Endothelial cell of umbilical vein (primary cell): Measurements from ENCODE around the gene LANCL2.

Experiments
- CTCF ChIP-seq, 2 donors: IDR thresholded peaks; 1 replicate in 1 of 2; 2 replicates in 1 of 2; pipeline ENCODE4 v1.5.1; 2011; ENCODE audit warnings: low read length in 2 of 2, mild to moderate bottlenecking in 2 of 2, moderate library complexity in 2 of 2, control low read depth in 1 of 2, inconsistent platforms in 1 of 2, low read depth in 1 of 2; ENCODE audit not compliant: insufficient read depth in 1 of 2; ENCODE audit errors: extremely low read depth in 1 of 2
- POLR2AphosphoS5 ChIP-seq: IDR thresholded peaks from 2 replicates; pipeline ENCODE4 v1.6.1; 2012; ENCODE audit warnings: low read depth, mild to moderate bottlenecking, control low read depth, low read length, moderate library complexity; ENCODE audit not compliant: insufficient read depth

- TF ChIP-seq CTCF (IDR thresholded peaks at IDR 0.05; ENCODE audit: extremely low read depth in 1 of 2, insufficient read depth in 1 of 2, low read depth in 1 of 2, low read length in 2 of 2) (no peak), POLR2AphosphoS5 (no peak)
Measured at GRCh38 chr7:55431898-55432297, 66.8 kb downstream of the LANCL2 start.
